HG02981 (cell line): ENCODE data around the gene GHRL.
A peak's percentile ranks its signal among the peaks of the same experiment; 100 is the strongest.

Experiments
- ATAC-seq: cut with Tn5 transposase; IDR thresholded peaks from one replicate; pipeline ENCODE4 v1.9.1; 2021; ENCODE audit warnings: mild to moderate bottlenecking, moderate library complexity; ENCODE audit not compliant: unreplicated experiment

Gene GHRL

GRCh38 chr3:10248184-10248983 is 44.4 kb downstream of the GHRL start, which contains the start of gene TATDN2:
TATDN2 (plus strand) TSS chr3:10248459; CDS start chr3:10249201, 742 bp downstream.
- peak; percentile 95 for ATAC-seq

GRCh38 chr3:10247679-10248183 is 45.0 kb downstream of the GHRL start:
- ATAC-seq, result no peak

- ATAC-seq, result no peak
These were observed 47.5 kb downstream of the GHRL start for GRCh38 chr3:10245081-10245712.

GRCh38 chr3:10244009-10244408 is 48.7 kb downstream of the GHRL start:
- ATAC-seq, result no peak

GRCh38 chr3:10242182-10243065 is 50.3 kb downstream of the GHRL start:
- ATAC-seq, result no peak

- ATAC-seq, result no peak
These were observed 51.9 kb downstream of the GHRL start for GRCh38 chr3:10240799-10241198.

GRCh38 chr3:10238345-10239183 is 54.2 kb downstream of the GHRL start:
- ATAC-seq, result no peak
